ENCODE data around the gene OR10W1.

DNA sequence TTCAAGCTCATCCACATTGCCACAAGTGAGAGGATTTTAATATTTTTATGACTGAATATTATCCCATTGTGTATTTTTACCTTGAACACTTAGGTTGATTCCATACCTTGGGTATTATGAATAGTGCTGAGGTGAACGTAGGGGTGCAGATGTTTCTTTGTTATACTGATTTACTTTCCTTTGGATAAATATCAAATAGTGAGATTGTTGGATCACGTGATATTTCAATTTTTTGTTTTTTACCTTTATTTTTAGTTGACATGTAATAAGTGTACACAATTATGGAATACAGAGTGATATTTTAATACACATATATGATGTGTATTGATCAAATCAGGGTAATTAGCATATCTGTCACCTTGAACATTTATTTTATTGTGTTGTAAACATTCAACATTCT lies 8.1 kb downstream of the OR10W1 start:
- TF ChIP-seq CTCF (conservative IDR thresholded peaks at IDR 0.05 in 1 of 2, IDR thresholded peaks at IDR 0.05 in 1 of 2; ENCODE audit: low read depth in 1 of 2, low read length in 2 of 2): no peak
- no peak for TF ChIP-seq EZH2 (IDR thresholded peaks at IDR 0.05; ENCODE audit: low read length, missing control alignments)
